ENCODE data around the gene UBA52. TPM values are rescaled to one million over a fixed set of nuclear protein-coding genes. Genes with fewer than 3 reads are reported as not detected.
"Not testable (repeated sequence)": the region's sequence is repeated elsewhere in the genome, so short reads cannot be mapped to it uniquely, and the experiment has no call there.

Gene UBA52
- total and polyA plus RNA-seq, 4 experiments from 2014 or later: 1,135 to 1,978 (median 1,827) TPM

DNA sequence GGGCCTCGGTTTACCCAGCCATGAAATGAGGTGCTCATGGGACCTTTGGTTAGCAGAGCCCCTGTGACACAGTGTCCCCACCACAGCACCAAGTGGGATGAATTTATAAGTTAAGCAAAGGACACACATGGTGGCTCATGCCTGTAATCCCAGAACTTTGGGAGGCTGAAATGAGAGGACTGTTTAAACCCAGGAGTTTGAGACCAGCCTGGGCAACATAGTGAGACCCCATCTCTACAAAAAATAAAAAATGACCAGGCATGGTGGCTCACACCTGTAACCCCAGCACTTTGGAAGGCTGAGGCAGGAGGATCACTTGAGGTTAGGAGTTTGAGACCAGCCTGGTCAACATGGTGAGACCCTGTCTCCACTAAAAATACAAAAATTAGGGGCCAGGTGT lies 31.5 kb upstream of the UBA52 start:
- POLR2A ChIA-PET (ENCODE audit: partially characterized antibody): interaction anchor here (0.7 to 2.6 kb wide), 2 partner anchors 18 to 73 kb away, joined by 3 to 13 read pairs; partner anchors contain the start of gene KXD1
- peaks cover 43% of the 10 kb centered on the region for H3K36me3 ChIP-seq (ENCODE audit: insufficient read depth, low read length)

DNA sequence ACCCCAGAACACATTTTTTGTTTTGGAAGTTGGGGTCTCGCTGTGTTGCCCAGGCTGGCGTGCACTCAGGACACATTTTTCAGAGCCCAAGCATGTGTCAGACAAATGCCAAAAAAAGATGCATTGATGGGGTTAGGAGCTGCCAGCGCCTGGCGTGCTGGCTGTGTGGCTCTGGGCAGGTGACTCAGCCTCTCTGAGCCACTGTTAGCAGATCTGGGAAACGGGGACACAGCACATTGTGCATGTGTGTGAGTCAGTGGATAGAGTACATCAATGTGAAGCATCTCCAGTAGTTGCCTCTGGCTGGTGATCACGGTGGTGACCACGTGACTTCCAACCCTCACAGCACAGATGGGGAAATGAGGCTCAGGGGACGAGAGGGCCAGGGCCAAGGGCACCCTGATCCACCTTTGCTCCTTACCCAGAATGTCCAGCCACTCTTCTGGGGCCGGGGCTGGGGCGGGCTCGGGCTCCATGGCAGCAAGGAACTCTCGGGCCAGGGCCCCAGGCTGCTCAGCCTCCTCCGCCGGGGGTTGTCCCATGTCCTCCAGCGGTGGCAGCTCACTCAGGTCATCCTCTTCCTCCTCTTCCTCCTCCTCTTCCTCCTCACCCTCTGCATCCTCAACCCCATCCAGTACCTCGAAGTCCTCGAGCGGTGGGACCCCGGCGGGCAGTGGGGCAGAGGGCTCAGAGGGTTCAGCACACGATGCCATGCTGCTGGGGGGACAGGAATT lies 30.2 kb upstream of the UBA52 start:
- intact Hi-C loops (cut with micrococcal nuclease): loop anchor here (5.0 kb wide), 1 partner anchor 96 kb away; the partner anchor contains the start of gene KLHL26
- Histone ChIP-seq H3K9me3 (ENCODE audit: control insufficient read depth in 1 of 2, low read length in 2 of 2) (no peaks in the 10 kb centered on the region), H3K27me3 (ENCODE audit: insufficient read depth, low read length) (no peaks in the 10 kb centered on the region), H3K4me1 (ENCODE audit: insufficient read depth, low read length) (peaks cover 25% of the 10 kb centered on the region), H3K36me3 (ENCODE audit: insufficient read depth, low read length) (peaks cover 34% of the 10 kb centered on the region), H3K4me3 (ENCODE audit: low read length in 2 of 2) (no peak overlapping the region), H3K27ac (ENCODE audit: low read depth, low read length) (no peak overlapping the region)
- DNase-seq: no peak
- H3K4me3 Mint-ChIP-seq: peak overlapping the region; percentile 5 to 88 (median 48)
- H3K9me3 Mint-ChIP-seq: no peaks in the 10 kb centered on the region
- ChIA-PET CTCF (ENCODE audit: partially characterized antibody) (interaction anchor here (0.9 to 1.6 kb wide), 2 partner anchors 15 to 307 kb away, joined by 3 to 6 read pairs; no protein-coding TSS in a partner anchor), POLR2A (ENCODE audit: partially characterized antibody) (interaction anchor here (1.4 to 1.8 kb wide), 5 partner anchors 16 to 48 kb away, joined by 5 to 18 read pairs (median 6); partner anchors contain the start of genes KXD1, REX1BD and UBA52)
- peak overlapping the region; percentile 42 to 95 (median 92) for H3K27ac Mint-ChIP-seq
- peaks cover 8 to 37% of the 10 kb centered on the region in 2 donors for H3K36me3 Mint-ChIP-seq
- H3K27me3 Mint-ChIP-seq: no peaks in the 10 kb centered on the region
- H3K4me1 Mint-ChIP-seq: peaks cover 8 to 35% (median 23%) of the 10 kb centered on the region in 4 donors

More for the DNA sequence above, 31.5 kb upstream of the UBA52 start:
- H3K9me3 ChIP-seq (ENCODE audit: control insufficient read depth in 1 of 2, low read length in 2 of 2); H3K4me3 ChIP-seq (ENCODE audit: low read length in 2 of 2); H3K27me3 ChIP-seq (ENCODE audit: insufficient read depth, low read length); H3K9me3 Mint-ChIP-seq; H3K27me3 Mint-ChIP-seq; H3K27ac ChIP-seq (ENCODE audit: low read depth, low read length); DNase-seq: not testable (repeated sequence)
- peaks cover 12 to 41% of the 10 kb centered on the region in 2 donors for H3K36me3 Mint-ChIP-seq
- H3K4me1 Mint-ChIP-seq: peaks cover 8 to 35% (median 23%) of the 10 kb centered on the region in 4 donors
- intact Hi-C loops (cut with micrococcal nuclease): loop anchor here (5.0 kb wide), 1 partner anchor 97 kb away; the partner anchor contains the start of gene KLHL26
- peak overlapping the region in 2 of 7 donors; percentile 8 to 37 for H3K27ac Mint-ChIP-seq
- peaks cover 25% of the 10 kb centered on the region for H3K4me1 ChIP-seq (ENCODE audit: insufficient read depth, low read length)
- CTCF ChIA-PET (ENCODE audit: partially characterized antibody): interaction anchor here (1.8 kb wide), 1 partner anchor 17 kb away, joined by 5 read pairs; no protein-coding TSS in a partner anchor
- H3K4me3 Mint-ChIP-seq: peak overlapping the region in 1 of 8 donors; percentile 9

GRCh38 chr19:18541992-18542940 lies 29.4 kb upstream of the UBA52 start:
- no peaks in the 10 kb centered on the region for H3K27me3 ChIP-seq (ENCODE audit: insufficient read depth, low read length)
- peak overlapping the region; percentile 52 to 59 for H3K4me3 ChIP-seq (ENCODE audit: low read length in 2 of 2)
- H3K36me3 Mint-ChIP-seq: peaks cover 3 to 28% of the 10 kb centered on the region in 2 donors
- no peaks in the 10 kb centered on the region for H3K9me3 ChIP-seq (ENCODE audit: control insufficient read depth in 1 of 2, low read length in 2 of 2)
- DNase-seq: no peak
- ChIA-PET POLR2A (ENCODE audit: partially characterized antibody) (interaction anchor here (0.8 to 1.8 kb wide), 8 partner anchors 14 to 47 kb away, joined by 3 to 18 read pairs (median 6); partner anchors contain the start of genes ELL, KXD1, REX1BD and UBA52), CTCF (ENCODE audit: partially characterized antibody) (interaction anchor here (0.9 to 1.6 kb wide), 3 partner anchors 16 to 306 kb away, joined by 3 to 6 read pairs (median 3); no protein-coding TSS in a partner anchor)
- peaks cover 29% of the 10 kb centered on the region for H3K36me3 ChIP-seq (ENCODE audit: insufficient read depth, low read length)
- peak overlapping the region; percentile 86 to 95 (median 93) for H3K27ac Mint-ChIP-seq
- intact Hi-C loops (cut with micrococcal nuclease): loop anchor here (5.0 kb wide), 1 partner anchor 95 kb away; the partner anchor contains the start of gene KLHL26
- H3K9me3 Mint-ChIP-seq: no peaks in the 10 kb centered on the region
- H3K4me3 Mint-ChIP-seq: peak overlapping the region; percentile 86 to 92 (median 88)
- no peaks in the 10 kb centered on the region for H3K27me3 Mint-ChIP-seq
- peaks cover 25% of the 10 kb centered on the region for H3K4me1 ChIP-seq (ENCODE audit: insufficient read depth, low read length)
- H3K4me1 Mint-ChIP-seq: peaks cover 8 to 35% (median 21%) of the 10 kb centered on the region in 4 donors
- H3K27ac ChIP-seq (ENCODE audit: low read depth, low read length): peak overlapping the region; percentile 67

GRCh38 chr19:18542941-18543813 lies 28.5 kb upstream of the UBA52 start, which contains the start of gene FKBP8:
Gene FKBP8, minus strand, starts transcription at chr19:18543573. Its CDS starts 1,603 bp downstream, at chr19:18541970.
- Mint-ChIP-seq H3K4me3 (peak within 1 kb of the TSS; percentile 91 to 100 (median 96)), H3K36me3 (peaks cover 0 to 23% of the 10 kb centered on the region in 2 donors), H3K27me3 (no peaks in the 10 kb centered on the region), H3K27ac (peak within 1 kb of the TSS; percentile 97 to 99 (median 98)), H3K9me3 (no peaks in the 10 kb centered on the region), H3K4me1 (peaks cover 8 to 35% (median 21%) of the 10 kb centered on the region in 4 donors)
- Histone ChIP-seq H3K4me3 (ENCODE audit: low read length in 2 of 2) (peak within 1 kb of the TSS; percentile 52 to 59), H3K27ac (ENCODE audit: low read depth, low read length) (peak within 1 kb of the TSS; percentile 78), H3K9me3 (ENCODE audit: control insufficient read depth in 1 of 2, low read length in 2 of 2) (no peaks in the 10 kb centered on the region), H3K36me3 (ENCODE audit: insufficient read depth, low read length) (peaks cover 20% of the 10 kb centered on the region), H3K27me3 (ENCODE audit: insufficient read depth, low read length) (no peaks in the 10 kb centered on the region), H3K4me1 (ENCODE audit: insufficient read depth, low read length) (peaks cover 25% of the 10 kb centered on the region)
- ChIA-PET CTCF (ENCODE audit: partially characterized antibody) (interaction anchor here (0.9 to 2.1 kb wide), 13 partner anchors 14 to 305 kb away, joined by 3 to 25 read pairs (median 7); partner anchors contain the start of genes ELL, KXD1, REX1BD and UBA52), POLR2A (ENCODE audit: partially characterized antibody) (interaction anchor here (0.8 to 4.3 kb wide), 22 partner anchors 13 to 376 kb away, joined by 3 to 81 read pairs (median 6); partner anchors contain the start of genes COPE, DDX49, ELL and JUND)
- intact Hi-C loops (cut with micrococcal nuclease): loop anchor here (1.0 to 5.0 kb wide), 2 partner anchors 28 to 94 kb away; partner anchors contain the start of genes KLHL26 and UBA52
- peak; percentile 89 to 94 (median 91) for DNase-seq

DNA sequence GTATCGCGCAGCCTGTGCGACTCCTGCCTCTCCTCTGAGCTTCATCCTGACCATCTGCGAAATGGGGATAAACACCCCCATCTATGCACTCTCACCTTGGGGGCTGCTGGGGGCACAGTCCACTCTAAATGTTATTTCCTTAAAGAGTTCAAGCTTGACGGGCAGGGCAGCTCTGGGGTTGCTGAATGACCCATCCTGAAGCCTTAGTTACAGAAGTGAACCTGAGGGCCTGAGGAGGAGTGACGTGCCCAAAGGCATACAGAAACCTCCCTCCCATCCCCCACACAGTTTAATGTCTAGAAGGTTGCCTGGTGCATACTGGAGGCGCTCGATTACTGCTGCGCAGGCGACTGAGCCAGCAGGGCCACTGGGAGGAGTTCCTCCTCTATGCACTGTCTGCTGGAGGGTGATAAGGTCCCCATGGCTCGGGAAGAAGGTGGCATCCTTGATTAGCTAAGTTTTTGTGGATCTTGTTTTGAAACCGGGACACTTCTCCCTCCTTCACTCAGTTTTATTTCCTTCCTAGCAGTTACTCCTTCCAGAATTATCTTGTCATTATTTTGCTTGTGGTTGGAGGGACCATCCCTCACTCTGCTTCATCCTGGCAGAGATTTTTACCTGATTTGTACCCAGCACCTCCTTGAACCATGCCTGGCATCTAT lies 27.7 kb upstream of the UBA52 start:
- H3K9me3 ChIP-seq (ENCODE audit: control insufficient read depth in 1 of 2, low read length in 2 of 2): no peaks in the 10 kb centered on the region
- peak overlapping the region; percentile 38 to 54 for H3K4me3 ChIP-seq (ENCODE audit: low read length in 2 of 2)
- Mint-ChIP-seq H3K4me1 (peaks cover 8 to 35% (median 21%) of the 10 kb centered on the region in 4 donors), H3K27me3 (no peaks in the 10 kb centered on the region), H3K27ac (peak overlapping the region; percentile 97 to 99 (median 98)), H3K9me3 (no peaks in the 10 kb centered on the region), H3K4me3 (peak overlapping the region; percentile 91 to 100 (median 96)), H3K36me3 (peaks cover 0 to 23% of the 10 kb centered on the region in 2 donors)
- POLR2A ChIA-PET (ENCODE audit: partially characterized antibody): interaction anchor here (0.6 to 4.3 kb wide), 19 partner anchors 11 to 375 kb away, joined by 3 to 81 read pairs (median 5); partner anchors contain the start of genes COPE, DDX49, ELL and JUND
- peaks cover 25% of the 10 kb centered on the region for H3K4me1 ChIP-seq (ENCODE audit: insufficient read depth, low read length)
- intact Hi-C loops (cut with micrococcal nuclease): loop anchor here (1.0 to 5.0 kb wide), 5 partner anchors 13 to 93 kb away; partner anchors contain the start of genes ELL, KLHL26, KXD1 and UBA52
- no peaks in the 10 kb centered on the region for H3K27me3 ChIP-seq (ENCODE audit: insufficient read depth, low read length)
- DNase-seq: peak; percentile 79 to 90 (median 83)
- peak overlapping the region; percentile 78 for H3K27ac ChIP-seq (ENCODE audit: low read depth, low read length)
- CTCF ChIA-PET (ENCODE audit: partially characterized antibody): interaction anchor here (0.7 to 2.1 kb wide), 15 partner anchors 13 to 303 kb away, joined by 3 to 25 read pairs (median 6); partner anchors contain the start of genes ELL, KXD1, REX1BD and UBA52
- peaks cover 20% of the 10 kb centered on the region for H3K36me3 ChIP-seq (ENCODE audit: insufficient read depth, low read length)
